SKM-1 (cell line): Measurements from ENCODE around the gene GPRC6A.
"Not testable (repeated sequence)": the region's sequence is repeated elsewhere in the genome, so short reads cannot be mapped to it uniquely, and the experiment has no call there.

ENCODE experiments used
- DNase-seq: peaks from one replicate; lab custom pipeline; 2025; ENCODE audit not compliant: unreplicated experiment; lab: John Stamatoyannopoulos, UW

Gene GPRC6A, protein sequence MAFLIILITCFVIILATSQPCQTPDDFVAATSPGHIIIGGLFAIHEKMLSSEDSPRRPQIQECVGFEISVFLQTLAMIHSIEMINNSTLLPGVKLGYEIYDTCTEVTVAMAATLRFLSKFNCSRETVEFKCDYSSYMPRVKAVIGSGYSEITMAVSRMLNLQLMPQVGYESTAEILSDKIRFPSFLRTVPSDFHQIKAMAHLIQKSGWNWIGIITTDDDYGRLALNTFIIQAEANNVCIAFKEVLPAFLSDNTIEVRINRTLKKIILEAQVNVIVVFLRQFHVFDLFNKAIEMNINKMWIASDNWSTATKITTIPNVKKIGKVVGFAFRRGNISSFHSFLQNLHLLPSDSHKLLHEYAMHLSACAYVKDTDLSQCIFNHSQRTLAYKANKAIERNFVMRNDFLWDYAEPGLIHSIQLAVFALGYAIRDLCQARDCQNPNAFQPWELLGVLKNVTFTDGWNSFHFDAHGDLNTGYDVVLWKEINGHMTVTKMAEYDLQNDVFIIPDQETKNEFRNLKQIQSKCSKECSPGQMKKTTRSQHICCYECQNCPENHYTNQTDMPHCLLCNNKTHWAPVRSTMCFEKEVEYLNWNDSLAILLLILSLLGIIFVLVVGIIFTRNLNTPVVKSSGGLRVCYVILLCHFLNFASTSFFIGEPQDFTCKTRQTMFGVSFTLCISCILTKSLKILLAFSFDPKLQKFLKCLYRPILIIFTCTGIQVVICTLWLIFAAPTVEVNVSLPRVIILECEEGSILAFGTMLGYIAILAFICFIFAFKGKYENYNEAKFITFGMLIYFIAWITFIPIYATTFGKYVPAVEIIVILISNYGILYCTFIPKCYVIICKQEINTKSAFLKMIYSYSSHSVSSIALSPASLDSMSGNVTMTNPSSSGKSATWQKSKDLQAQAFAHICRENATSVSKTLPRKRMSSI

DNA sequence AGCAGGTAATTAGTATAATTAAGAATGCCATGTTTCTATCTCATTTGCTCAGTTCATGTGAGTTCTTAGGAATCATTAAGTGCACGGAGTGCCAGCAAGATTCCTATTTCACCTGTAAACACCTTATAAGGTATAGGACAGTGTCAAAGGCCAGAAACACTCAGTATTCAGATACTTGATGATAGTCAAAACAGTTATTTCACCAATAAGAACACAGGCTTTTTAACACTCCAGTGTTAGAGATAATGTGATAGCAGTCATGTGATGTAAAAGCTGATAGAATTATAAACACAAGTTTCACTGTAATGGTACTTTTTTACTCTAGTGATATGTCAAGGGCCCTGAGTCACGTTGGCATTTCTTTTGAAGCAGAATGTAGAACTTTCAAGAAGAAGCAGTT lies at the start of gene GPRC6A:
Gene GPRC6A, minus strand, starts transcription at position 101 of the 400 bp plus-strand sequence. Its CDS starts 70 bp downstream, at position 31.
- no peak for DNase-seq

DNA sequence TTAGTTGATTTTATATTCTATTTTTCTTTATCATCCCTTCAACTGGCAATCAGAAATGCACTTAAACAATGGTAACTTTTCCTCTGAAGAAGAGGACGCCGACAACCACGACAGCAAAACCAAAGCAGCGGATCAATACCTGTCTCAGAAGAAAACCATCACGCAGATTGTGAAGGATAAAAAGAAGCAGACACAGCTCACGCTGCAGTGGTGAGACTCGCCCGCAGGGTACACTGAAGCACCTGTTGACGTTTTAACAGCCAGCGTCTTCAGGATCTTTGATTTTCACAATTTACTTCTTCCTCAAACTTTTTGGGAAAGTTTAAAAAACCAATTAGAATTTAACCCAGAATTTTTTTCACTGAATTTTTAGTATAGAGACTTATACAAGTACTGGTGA lies 48.9 kb upstream of the GPRC6A start:
- DNase-seq, result no peak

DNA sequence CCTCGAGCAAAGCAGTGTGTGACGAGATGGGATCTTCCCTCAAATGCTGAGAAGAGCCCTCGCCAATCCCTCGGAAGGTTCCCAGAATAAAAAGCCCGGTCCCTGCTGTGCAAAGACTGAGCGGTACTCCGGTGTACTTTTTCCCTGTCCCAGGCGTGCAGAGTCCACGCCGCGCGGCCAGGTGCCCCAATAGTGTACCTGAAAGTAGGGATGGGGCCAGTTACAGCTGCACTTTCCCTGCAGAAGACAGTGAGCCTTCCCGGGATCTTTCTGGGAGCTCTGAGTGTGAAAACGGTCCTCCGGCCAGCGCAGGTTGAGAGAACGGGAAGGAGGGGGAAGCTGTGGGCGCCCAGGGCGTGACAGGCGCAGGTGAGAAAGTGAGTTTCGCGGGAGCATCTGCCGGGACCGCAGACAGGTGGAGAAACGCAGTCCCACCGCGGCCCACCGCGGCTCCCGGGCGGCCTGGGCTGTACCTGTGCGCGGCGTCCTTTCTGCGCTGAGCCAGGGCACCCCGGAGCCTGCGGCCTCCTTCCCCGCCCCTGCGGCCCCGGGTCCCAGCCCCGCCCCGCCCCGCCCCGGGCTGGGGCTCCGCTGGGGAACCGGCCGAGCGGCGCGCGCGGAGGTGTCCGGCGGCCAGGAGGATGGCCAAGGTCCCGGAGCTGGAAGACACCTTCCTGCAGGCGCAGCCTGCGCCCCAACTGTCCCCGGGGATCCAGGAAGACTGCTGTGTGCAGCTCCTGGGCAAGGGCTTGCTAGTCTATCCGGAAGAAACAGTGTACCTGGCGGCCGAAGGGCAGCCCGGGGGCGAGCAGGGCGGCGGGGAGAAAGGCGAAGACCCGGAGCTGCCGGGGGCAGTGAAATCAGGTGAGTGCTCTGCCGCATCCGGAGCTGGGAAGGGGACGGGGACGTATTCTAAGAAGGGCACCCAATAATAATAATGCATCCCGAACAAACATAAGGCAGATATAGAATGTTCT lies 48.0 kb upstream of the GPRC6A start, which contains the start of gene RFX6:
Gene RFX6, plus strand, starts transcription at position 608 of the 977 bp plus-strand sequence. Its CDS starts 34 bp downstream, at position 642.
- DNase-seq, result no peak

- no peak for DNase-seq
Observed at GRCh38 chr6:116876107-116876506, 47.2 kb upstream of the GPRC6A start.

DNA sequence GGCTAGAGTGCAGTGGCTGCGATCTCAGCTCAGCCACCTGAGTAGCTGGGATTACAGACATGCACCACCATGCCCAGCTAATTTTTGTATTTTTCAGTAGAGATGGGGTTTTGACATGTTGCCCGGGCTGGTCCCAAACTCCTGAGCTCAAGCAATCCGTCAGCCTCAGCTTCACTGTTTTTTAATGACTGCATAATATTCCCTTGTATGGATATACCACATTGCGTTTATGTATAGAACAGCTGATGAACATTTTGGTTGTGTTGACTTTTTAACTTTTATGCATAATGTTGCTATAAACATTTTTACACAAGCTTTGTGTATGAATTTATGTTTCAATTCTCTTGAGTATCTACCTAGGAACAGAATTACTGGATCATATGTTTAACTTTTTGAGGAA lies 43.9 kb upstream of the GPRC6A start:
- DNase-seq, result no peak

- no peak for DNase-seq
Observed at GRCh38 chr6:116866281-116866871, 37.5 kb upstream of the GPRC6A start.

- no peak for DNase-seq
Observed at GRCh38 chr6:116859264-116859663, 30.4 kb upstream of the GPRC6A start.

DNA sequence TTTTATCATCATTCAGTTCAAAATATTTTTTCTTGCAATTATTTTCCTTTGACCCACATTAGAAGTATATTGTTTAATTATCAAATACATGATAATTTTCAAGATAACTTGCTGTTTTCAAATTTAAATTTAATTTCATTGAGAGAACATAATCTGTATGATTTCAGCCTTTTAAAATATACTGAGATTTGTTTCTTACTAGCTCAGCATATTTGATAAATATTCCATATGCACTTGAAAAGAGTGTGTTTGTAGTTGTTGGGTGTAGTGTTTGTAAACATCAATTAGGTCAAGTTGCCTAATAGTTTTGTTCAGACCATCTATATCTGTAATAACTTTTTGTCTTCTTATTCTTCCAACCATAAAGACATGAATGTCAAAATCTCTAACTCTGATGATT lies 29.2 kb upstream of the GPRC6A start:
- no peak for DNase-seq

DNA sequence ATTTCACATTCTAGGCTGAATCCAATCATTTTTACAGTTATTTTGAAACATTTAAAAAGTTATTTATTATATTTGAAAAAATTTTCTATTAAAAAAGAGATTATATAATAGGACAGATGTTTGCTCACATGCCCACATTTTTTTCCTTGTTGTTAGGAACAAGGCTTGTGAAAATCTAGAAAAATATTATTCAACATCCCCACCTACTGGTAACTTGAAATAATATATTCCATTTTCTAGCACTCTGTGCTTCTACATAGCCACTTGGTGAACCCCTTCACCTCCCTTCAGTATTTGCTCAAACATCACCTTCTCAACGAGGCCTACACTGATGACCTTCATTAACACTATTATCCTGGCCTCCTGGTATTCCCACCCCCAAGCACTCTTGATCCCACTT lies 18.3 kb upstream of the GPRC6A start:
- no peak for DNase-seq

GRCh38 chr6:116842459-116842858 lies 13.6 kb upstream of the GPRC6A start:
- no peak for DNase-seq

- no peak for DNase-seq
Observed at GRCh38 chr6:116840091-116840490, 11.2 kb upstream of the GPRC6A start.

DNA sequence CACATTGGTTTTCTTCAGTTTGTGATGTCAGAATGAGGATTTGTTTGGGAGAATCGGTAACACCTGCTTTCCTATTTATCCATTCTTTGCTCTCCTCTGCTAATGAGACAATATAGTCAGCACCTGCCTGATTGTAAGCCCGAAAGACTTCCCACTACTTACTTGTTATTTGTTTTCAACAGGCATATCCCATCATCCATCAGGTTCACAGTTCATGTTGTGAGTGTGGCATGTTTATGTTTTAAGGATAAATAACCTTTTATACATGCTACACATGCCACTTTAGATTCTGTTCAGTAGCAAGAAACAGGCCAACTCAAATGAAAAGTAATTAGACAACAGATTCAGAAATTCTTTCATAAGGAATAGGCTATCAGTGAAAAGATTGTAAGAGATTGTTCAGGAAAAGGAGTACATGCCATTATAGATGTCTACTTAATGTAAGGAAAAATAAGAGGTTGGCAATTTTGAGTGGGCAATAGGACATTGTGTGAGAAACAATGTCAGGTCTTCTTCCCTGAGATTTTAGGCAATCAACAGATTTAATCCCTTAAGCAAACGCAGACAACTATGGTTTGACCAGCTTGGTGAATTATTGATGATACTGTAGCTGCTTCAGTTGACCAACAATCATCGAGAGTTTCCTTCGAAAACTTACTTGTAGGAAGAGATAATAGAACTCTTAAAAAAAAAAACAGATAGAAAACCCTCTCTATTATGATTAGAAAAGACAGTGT lies 7.9 kb upstream of the GPRC6A start:
- DNase-seq, result no peak

- DNase-seq, result not testable (repeated sequence)
Observed at GRCh38 chr6:116834526-116834925, 5.6 kb upstream of the GPRC6A start.

- no peak for DNase-seq
Observed at GRCh38 chr6:116827561-116828240, 1.2 kb downstream of the GPRC6A start.

DNA sequence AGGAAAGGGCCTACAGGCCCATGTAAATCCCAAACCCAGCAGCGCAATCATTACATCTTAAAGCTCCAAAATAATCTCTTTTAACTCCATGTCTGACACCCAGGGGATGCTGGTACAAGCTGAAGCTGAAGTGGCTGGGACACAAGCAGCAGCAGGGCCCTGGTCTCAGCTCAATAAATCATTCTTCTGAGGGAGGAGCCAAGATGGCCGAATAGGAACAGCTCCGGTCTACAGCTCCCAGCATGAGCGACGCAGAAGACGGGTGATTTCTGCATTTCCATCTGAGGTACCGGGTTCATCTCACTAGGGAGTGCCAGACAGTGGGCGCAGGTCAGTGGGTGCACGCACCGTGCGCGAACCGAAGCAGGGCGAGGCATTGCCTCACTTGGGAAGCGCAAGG lies 12.5 kb downstream of the GPRC6A start:
- DNase-seq, result not testable (repeated sequence)

DNA sequence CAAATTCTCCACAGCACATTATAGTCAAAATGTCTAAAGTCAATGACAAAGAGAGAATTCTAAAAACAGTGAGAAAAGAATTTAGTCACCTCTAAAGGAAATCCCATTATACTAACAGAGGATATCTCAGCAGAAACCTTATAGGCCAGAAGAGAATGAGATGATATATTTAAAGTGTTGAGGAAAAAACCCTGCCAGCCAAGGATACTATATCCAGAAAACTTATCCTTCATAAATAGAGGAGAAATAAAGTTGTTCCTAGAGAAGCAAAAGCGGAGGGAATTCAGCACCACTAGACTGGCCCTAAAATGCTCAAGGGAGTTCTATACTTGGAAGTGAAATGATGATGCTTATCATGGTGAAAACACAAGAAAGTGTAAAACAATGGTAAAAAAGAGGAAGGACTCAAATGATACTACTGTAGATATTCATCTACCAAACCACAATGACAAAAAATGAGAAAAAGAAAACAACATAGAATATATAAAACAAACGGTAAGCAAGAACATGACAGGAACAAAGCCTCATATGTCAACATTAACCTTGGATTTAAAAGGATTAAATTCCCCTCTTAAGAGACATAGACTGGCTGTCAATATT lies 16.7 kb downstream of the GPRC6A start:
- no peak for DNase-seq

DNA sequence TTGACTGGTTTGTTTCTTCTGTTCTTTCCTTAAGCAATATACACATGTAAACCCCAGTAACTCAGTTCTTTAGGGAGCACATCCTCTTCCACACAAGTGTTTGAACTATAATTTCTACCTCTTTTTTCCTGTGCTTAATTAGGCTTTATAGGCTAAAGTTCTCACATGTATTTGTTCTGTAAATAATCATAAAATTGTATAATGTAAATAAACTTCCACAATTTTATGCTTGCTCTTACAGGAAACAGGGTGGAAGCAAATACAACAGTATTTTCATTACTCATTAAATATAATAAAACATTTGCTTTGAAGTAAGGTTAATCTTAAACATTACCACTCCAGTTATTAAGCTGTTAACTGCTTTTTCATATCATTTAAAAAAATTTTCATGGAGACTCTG lies 26.9 kb downstream of the GPRC6A start:
- no peak for DNase-seq

- DNase-seq, result no peak
Observed at GRCh38 chr6:116799945-116800344, 28.9 kb downstream of the GPRC6A start.

DNA sequence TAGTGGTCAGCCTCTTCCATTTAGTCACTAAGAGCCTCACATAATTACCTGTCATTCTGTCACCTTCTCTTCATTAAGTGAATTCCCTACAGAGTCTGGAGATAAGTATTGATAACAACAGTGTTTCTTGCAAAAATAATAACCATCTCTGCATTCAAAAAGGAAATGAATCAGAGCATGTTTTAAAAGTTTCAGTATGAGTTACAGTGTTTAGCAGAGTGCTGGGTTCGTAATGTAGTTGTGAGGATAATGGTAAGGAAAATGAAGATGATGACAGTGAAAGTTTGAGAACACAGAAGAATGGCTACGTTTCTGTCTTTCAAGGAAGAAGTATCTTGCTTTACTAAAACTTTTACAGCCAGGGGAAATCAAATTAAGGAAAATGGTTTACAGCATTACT lies 31.3 kb downstream of the GPRC6A start:
- no peak for DNase-seq
